C4-2B (cell line): ENCODE results near the gene FAM193A.

Experiments
- CTCF ChIP-seq: fragments of 450-650 bp; conservative IDR thresholded peaks from 2 replicates; pipeline ENCODE4 v1.5.1; 2017; ENCODE audit warnings: mild to moderate bottlenecking
- ZFX ChIP-seq: fragments of 450-650 bp; IDR thresholded peaks from 2 replicates; pipeline ENCODE4 v1.6.1; 2017

DNA sequence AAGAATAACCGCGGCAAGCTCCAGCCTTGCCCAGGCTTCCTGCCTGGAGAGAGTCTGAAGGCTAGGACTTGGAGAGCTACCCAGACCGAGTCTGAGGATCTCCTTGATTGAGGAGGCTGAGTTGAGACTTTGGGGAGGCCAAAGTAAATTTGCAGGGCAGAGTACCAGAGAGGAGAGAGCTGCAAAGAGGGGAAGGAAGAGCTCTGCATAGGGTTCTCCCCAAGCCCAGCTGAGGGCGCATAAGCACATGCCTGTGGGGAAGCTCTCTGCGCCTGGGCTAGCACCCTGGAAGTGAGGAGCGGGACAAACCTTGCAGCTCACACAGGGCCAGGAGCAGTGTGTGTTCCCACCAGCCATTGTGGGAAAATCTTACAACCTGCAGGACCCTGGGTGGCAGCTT is 56.1 kb downstream of the FAM193A start:
- no peak for TF ChIP-seq CTCF
- TF ChIP-seq ZFX = no peak
